Measurements from ENCODE around the gene FBXO15. TPM values are rescaled to one million over a fixed set of nuclear protein-coding genes. Genes with fewer than 3 reads are reported as not detected.
A peak's percentile ranks its signal among the peaks of the same experiment; 100 is the strongest.

FBXO15 gene
- total RNA-seq, 2 donors from 2014 or later, result 0.90 TPM; not detected in 1

GRCh38 chr18:74173434-74173750 lies 25.8 kb upstream of the FBXO15 start:
- ATAC-seq (no peak), DNase-seq (ENCODE audit: low spot score) (no peak)
- no peaks in the 10 kb centered on the region for H3K36me3 Mint-ChIP-seq
- H3K27ac Mint-ChIP-seq, result no peak overlapping the region
- H3K27me3 Mint-ChIP-seq, result peaks cover 27 to 58% of the 10 kb centered on the region in 2 donors
- no peak overlapping the region for H3K4me3 Mint-ChIP-seq
- peaks cover 5 to 6% of the 10 kb centered on the region in 2 donors for H3K4me1 Mint-ChIP-seq (ENCODE audit: low read depth in 2 of 2)
- no peaks in the 10 kb centered on the region for H3K9me3 Mint-ChIP-seq

- no peaks in the 10 kb centered on the region for H3K36me3 Mint-ChIP-seq
These were observed 25.2 kb upstream of the FBXO15 start for GRCh38 chr18:74172697-74173433.

DNA sequence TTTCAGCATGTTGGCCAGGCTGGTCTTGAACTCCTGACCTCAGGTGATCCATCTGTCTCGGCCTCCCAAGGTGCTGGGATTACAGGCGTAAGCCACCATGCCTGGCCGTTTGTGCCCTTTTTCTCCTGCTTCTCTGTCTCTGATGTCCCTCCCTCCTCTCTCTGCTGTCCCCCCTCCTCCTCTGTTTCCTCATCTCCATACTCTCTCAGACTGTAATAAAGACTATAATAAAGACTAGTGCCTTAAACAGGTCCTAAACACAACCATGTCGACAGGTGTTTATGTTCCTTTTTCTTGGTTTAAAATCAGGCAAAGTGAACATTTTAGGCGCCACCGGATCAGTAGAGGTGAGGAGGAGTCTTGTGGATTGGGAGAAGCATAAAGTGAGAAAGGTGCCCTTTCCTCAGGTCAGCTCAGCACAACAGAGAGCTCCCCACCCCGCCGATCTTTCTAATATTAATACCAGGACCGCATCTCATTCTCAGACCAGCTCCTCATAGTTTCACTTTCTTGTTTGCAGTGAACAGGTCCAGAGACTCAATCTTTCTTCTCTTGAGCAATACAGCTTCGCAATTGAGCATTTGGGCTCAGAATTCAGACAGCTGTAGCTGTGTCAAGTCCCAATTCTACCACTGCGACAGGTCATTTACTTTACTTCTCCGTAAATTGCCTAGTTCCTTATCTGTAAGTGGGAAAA lies 24.4 kb upstream of the FBXO15 start:
- DNase-seq (ENCODE audit: low spot score) (no peak), ATAC-seq (peak in 1 of 2 donors; percentile 49)
- H3K27ac Mint-ChIP-seq, result no peak overlapping the region
- peaks cover 27 to 58% of the 10 kb centered on the region in 2 donors for H3K27me3 Mint-ChIP-seq
- H3K4me3 Mint-ChIP-seq, result peak overlapping the region; percentile 37
- H3K9me3 Mint-ChIP-seq, result no peaks in the 10 kb centered on the region
- peaks cover 5 to 6% of the 10 kb centered on the region in 2 donors for H3K4me1 Mint-ChIP-seq (ENCODE audit: low read depth in 2 of 2)
- H3K36me3 Mint-ChIP-seq, result no peaks in the 10 kb centered on the region

More at GRCh38 chr18:74172697-74173433, 25.2 kb upstream of the FBXO15 start:
- H3K27ac Mint-ChIP-seq, result no peak overlapping the region
- peaks cover 5 to 6% of the 10 kb centered on the region in 2 donors for H3K4me1 Mint-ChIP-seq (ENCODE audit: low read depth in 2 of 2)
- no peak overlapping the region for H3K4me3 Mint-ChIP-seq
- H3K27me3 Mint-ChIP-seq, result peaks cover 27 to 58% of the 10 kb centered on the region in 2 donors
- no peaks in the 10 kb centered on the region for H3K9me3 Mint-ChIP-seq
- no peak for DNase-seq (ENCODE audit: low spot score)
- no peak for ATAC-seq

DNA sequence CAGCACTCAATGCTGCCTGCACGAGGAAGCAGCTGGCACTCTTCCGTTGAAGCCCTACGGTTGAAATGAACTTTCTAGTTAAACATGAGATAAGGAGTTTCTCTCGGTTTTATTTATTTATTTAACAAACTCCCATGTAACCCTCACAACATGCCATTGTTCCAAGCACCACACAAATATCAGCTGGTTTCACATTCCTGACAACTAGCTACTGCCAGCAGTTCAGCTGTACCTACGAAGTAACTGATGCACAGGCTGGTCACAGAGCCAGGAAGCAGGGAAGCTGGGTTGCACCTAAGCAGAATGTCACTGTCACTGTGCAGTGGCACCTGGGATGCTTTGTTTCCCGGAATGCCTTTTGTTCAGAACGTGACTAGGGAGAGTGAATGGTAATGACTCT lies 18.8 kb upstream of the FBXO15 start:
- Mint-ChIP-seq H3K9me3 (no peaks in the 10 kb centered on the region), H3K27ac (no peak overlapping the region), H3K4me3 (no peak overlapping the region), H3K36me3 (no peaks in the 10 kb centered on the region), H3K27me3 (peaks cover 2 to 28% of the 10 kb centered on the region in 2 donors), H3K4me1 (ENCODE audit: low read depth in 2 of 2) (no peaks in the 10 kb centered on the region)
- no peak for ATAC-seq
- DNase-seq (ENCODE audit: low spot score), result no peak

GRCh38 chr18:74163019-74163660 lies 15.5 kb upstream of the FBXO15 start:
- DNase-seq (ENCODE audit: low spot score) (no peak), ATAC-seq (no peak)
- Mint-ChIP-seq H3K9me3 (no peaks in the 10 kb centered on the region), H3K4me1 (ENCODE audit: low read depth in 2 of 2) (no peaks in the 10 kb centered on the region), H3K27me3 (peaks cover 0 to 8% of the 10 kb centered on the region in 2 donors), H3K27ac (no peak overlapping the region), H3K4me3 (no peak overlapping the region), H3K36me3 (peaks cover 10% of the 10 kb centered on the region)

- Mint-ChIP-seq H3K36me3 (peaks cover 17% of the 10 kb centered on the region), H3K27ac (no peak overlapping the region), H3K27me3 (no peaks in the 10 kb centered on the region), H3K4me3 (no peak overlapping the region), H3K9me3 (no peaks in the 10 kb centered on the region), H3K4me1 (ENCODE audit: low read depth in 2 of 2) (peaks cover 10 to 17% of the 10 kb centered on the region in 2 donors)
- DNase-seq (ENCODE audit: low spot score) (no peak), ATAC-seq (no peak)
These were observed 7.6 kb upstream of the FBXO15 start for GRCh38 chr18:74155276-74155675.

- Mint-ChIP-seq H3K36me3 (peaks cover 16% of the 10 kb centered on the region), H3K27ac (no peak overlapping the region), H3K4me1 (ENCODE audit: low read depth in 2 of 2) (peaks cover 12 to 23% of the 10 kb centered on the region in 2 donors), H3K27me3 (no peaks in the 10 kb centered on the region), H3K9me3 (no peaks in the 10 kb centered on the region), H3K4me3 (no peak overlapping the region)
- DNase-seq (ENCODE audit: low spot score) (no peak), ATAC-seq (no peak)
These were observed 7.1 kb upstream of the FBXO15 start for GRCh38 chr18:74154716-74155115.

GRCh38 chr18:74153793-74154192 lies 6.2 kb upstream of the FBXO15 start:
- DNase-seq (ENCODE audit: low spot score) (no peak), ATAC-seq (no peak)
- no peak overlapping the region for H3K4me3 Mint-ChIP-seq
- no peaks in the 10 kb centered on the region for H3K9me3 Mint-ChIP-seq
- H3K27me3 Mint-ChIP-seq, result no peaks in the 10 kb centered on the region
- H3K4me1 Mint-ChIP-seq (ENCODE audit: low read depth in 2 of 2), result peaks cover 18 to 29% of the 10 kb centered on the region in 2 donors
- H3K27ac Mint-ChIP-seq, result no peak overlapping the region
- H3K36me3 Mint-ChIP-seq, result peaks cover 21% of the 10 kb centered on the region

- H3K27ac Mint-ChIP-seq, result no peak overlapping the region
- H3K4me1 Mint-ChIP-seq (ENCODE audit: low read depth in 2 of 2), result peaks cover 21 to 32% of the 10 kb centered on the region in 2 donors
- H3K9me3 Mint-ChIP-seq, result no peaks in the 10 kb centered on the region
- no peak for DNase-seq (ENCODE audit: low spot score)
- H3K36me3 Mint-ChIP-seq, result peaks cover 25% of the 10 kb centered on the region
- no peak for ATAC-seq
- H3K27me3 Mint-ChIP-seq, result no peaks in the 10 kb centered on the region
- no peak overlapping the region for H3K4me3 Mint-ChIP-seq
These were observed 5.7 kb upstream of the FBXO15 start for GRCh38 chr18:74153377-74153776.

DNA sequence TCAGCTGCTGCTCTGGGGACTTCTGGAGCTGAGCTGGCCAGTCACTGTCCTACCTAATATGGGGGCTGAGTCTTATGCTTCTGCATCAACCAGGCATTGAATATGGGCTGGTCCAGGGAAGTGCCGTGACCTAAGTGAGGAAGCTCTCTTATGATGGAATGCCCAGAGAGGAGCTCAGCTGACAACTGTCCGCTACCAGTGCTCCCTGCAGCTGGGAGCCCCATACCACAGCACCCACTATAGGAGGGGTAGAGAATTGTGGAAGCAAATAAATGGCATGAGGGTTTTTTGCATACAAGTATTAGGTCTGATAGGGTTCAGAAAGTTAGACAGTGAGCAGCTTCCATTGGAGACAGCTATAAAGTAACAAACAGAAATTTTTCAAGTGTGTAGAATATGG lies 5.2 kb upstream of the FBXO15 start:
- ATAC-seq (no peak), DNase-seq (ENCODE audit: low spot score) (no peak)
- Mint-ChIP-seq H3K36me3 (peaks cover 19% of the 10 kb centered on the region), H3K27me3 (no peaks in the 10 kb centered on the region), H3K4me3 (no peak overlapping the region), H3K27ac (no peak overlapping the region), H3K4me1 (ENCODE audit: low read depth in 2 of 2) (peaks cover 24 to 36% of the 10 kb centered on the region in 2 donors), H3K9me3 (no peaks in the 10 kb centered on the region)

DNA sequence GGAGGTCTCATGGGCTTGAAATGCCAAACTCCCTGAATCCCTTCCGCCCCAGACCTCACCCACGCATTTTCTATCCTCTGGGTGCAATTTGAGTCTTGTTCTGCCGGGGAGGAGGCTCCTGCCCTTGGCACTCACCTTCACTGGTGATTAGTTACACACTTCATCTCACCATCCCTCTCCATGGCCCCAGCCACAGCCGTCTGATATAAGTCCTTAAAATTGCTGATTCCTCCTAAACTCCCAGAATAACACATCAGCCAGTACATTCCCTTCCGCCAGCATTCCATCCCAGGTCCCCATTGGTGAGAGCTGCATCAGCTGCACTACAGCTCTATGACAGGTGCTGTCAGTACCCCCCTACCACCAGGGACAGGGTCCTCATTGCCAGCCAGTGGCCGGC lies 4.6 kb upstream of the FBXO15 start:
- Mint-ChIP-seq H3K27me3 (no peaks in the 10 kb centered on the region), H3K4me1 (ENCODE audit: low read depth in 2 of 2) (peaks cover 26 to 41% of the 10 kb centered on the region in 2 donors), H3K4me3 (peak overlapping the region; percentile 8), H3K9me3 (no peaks in the 10 kb centered on the region), H3K27ac (no peak overlapping the region), H3K36me3 (peaks cover 18% of the 10 kb centered on the region)
- DNase-seq (ENCODE audit: low spot score) (no peak), ATAC-seq (no peak)

- H3K4me3 Mint-ChIP-seq, result peak overlapping the region; percentile 97
- DNase-seq (ENCODE audit: low spot score), result no peak
- no peak for ATAC-seq
- H3K36me3 Mint-ChIP-seq, result peaks cover 8% of the 10 kb centered on the region
- no peaks in the 10 kb centered on the region for H3K9me3 Mint-ChIP-seq
- no peaks in the 10 kb centered on the region for H3K27me3 Mint-ChIP-seq
- peak overlapping the region; percentile 98 to 100 for H3K27ac Mint-ChIP-seq
- peaks cover 32 to 46% of the 10 kb centered on the region in 2 donors for H3K4me1 Mint-ChIP-seq (ENCODE audit: low read depth in 2 of 2)
These were observed 2.2 kb upstream of the FBXO15 start for GRCh38 chr18:74149878-74150277.

- peaks cover 29 to 46% of the 10 kb centered on the region in 2 donors for H3K4me1 Mint-ChIP-seq (ENCODE audit: low read depth in 2 of 2)
- ATAC-seq, result no peak
- peaks cover 3 to 5% of the 10 kb centered on the region in 2 donors for H3K27me3 Mint-ChIP-seq
- H3K36me3 Mint-ChIP-seq, result peaks cover 8% of the 10 kb centered on the region
- H3K9me3 Mint-ChIP-seq, result no peaks in the 10 kb centered on the region
- peak overlapping the region; percentile 98 to 100 for H3K27ac Mint-ChIP-seq
- no peak for DNase-seq (ENCODE audit: low spot score)
- H3K4me3 Mint-ChIP-seq, result peak overlapping the region; percentile 97
These were observed 973 bp upstream of the FBXO15 start for GRCh38 chr18:74148543-74149070.

DNA sequence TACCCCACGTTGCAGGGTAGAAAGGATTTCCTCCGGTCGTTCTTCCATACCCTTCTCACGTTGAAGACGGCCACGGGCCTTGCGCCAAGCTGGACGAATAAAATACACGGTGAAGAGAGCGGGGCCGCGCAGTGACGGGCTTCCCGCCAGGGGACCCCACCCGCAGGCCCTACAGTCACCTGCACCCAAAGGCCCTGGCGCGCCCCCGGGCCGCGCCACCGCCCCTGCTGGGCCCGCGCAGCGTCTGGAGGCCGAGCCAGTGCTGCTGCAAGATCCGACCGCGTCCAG lies 199 bp downstream of the FBXO15 start:
- Mint-ChIP-seq H3K27me3 (peaks cover 5 to 11% of the 10 kb centered on the region in 2 donors), H3K4me3 (peak overlapping the region; percentile 97), H3K4me1 (ENCODE audit: low read depth in 2 of 2) (peaks cover 26 to 38% of the 10 kb centered on the region in 2 donors), H3K36me3 (peaks cover 8% of the 10 kb centered on the region), H3K27ac (peak overlapping the region; percentile 98 to 100), H3K9me3 (no peaks in the 10 kb centered on the region)
- DNase-seq (ENCODE audit: low spot score) (no peak), ATAC-seq (no peak)

All from natural killer cell treated with Interleukin-12 subunit alpha and Interleukin-12 subunit beta and Interleukin-15 and Interleukin-18, amount 100 ng/mL, for 72 hours (primary cell).